Measurements from ENCODE around the gene PTPN3. TPM values are rescaled to one million over a fixed set of nuclear protein-coding genes. Genes with fewer than 3 reads are reported as not detected.

The PTPN3 gene
- total and polyA plus RNA-seq, 7 experiments from 2014 or later = 0.89 TPM; not detected in 6

DNA sequence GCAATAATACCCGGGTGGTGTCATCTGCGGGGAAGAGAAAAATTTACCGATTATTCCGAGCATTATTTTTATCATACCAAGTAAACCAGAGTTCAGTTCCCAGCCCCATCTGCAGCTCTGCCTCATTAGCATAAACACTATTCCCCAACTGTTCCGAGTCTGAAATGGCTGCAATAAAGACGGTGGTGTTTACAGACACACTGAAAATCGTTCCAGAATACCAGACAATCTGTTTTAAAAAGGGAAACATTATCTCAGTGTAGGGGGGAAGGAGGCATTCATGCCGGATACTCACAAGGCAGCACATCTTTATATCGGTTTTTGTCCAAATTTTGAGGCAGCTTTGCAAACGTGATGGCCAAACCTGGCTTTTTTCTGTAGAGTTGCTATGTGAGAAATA lies 106.9 kb downstream of the PTPN3 start:
- Histone ChIP-seq H3K4me3 (ENCODE audit: low read length) (no peak overlapping the region), H3K4me1 (ENCODE audit: control insufficient read depth in 2 of 2, insufficient read depth in 2 of 2, low read length in 2 of 2) (no peaks in the 10 kb centered on the region), H3K36me3 (ENCODE audit: control insufficient read depth in 2 of 3, insufficient read depth in 3 of 3, low read length in 3 of 3) (no peaks in the 10 kb centered on the region), H3K9me3 (ENCODE audit: control insufficient read depth in 2 of 3, low read length in 3 of 3) (no peaks in the 10 kb centered on the region), H3K27ac (ENCODE audit: low read depth, low read length) (no peak overlapping the region), H3K27me3 (ENCODE audit: control insufficient read depth in 2 of 2, insufficient read depth in 2 of 2, low read length in 2 of 2) (no peaks in the 10 kb centered on the region)
- Mint-ChIP-seq H3K36me3 (no peaks in the 10 kb centered on the region), H3K9me3 (peaks cover 0 to 2% (median 0%) of the 10 kb centered on the region in 11 donors), H3K4me3 (no peak overlapping the region), H3K27me3 (peaks cover 12 to 30% (median 15%) of the 10 kb centered on the region in 5 donors), H3K27ac (no peak overlapping the region), H3K4me1 (no peaks in the 10 kb centered on the region)
- intact Hi-C loops (cut with micrococcal nuclease) = no loop called here
- ChIA-PET POLR2A (no interaction called here), CTCF (no interaction called here)
- ATAC-seq = no peak
- DNase-seq = no peak

DNA sequence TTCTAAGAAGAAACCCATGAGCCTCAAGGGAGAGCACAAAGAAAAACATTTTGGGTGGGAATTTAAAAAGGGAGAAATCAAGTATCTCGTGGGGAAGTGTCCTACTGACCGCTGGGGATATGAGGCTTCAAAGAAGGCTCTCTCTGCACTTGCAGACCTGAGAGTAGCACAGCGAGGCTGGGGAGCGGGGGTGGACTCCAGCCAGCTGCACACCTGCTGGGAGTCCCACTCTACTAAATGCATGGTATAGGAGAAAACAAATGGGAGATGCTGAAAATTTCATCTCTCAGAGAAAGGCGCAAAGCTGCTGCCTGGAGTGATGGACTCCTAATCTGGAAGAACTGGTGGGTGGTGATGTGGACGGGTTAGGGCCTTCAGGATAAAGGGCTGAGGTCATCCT lies 110.3 kb downstream of the PTPN3 start:
- no peaks in the 10 kb centered on the region for H3K36me3 ChIP-seq (ENCODE audit: control insufficient read depth in 2 of 3, insufficient read depth in 3 of 3, low read length in 3 of 3)
- ChIA-PET POLR2A (no interaction called here), CTCF (no interaction called here)
- H3K27ac ChIP-seq (ENCODE audit: low read depth, low read length) = no peak overlapping the region
- Mint-ChIP-seq H3K27ac (no peak overlapping the region), H3K27me3 (peaks cover 9 to 27% (median 18%) of the 10 kb centered on the region in 5 donors), H3K9me3 (peaks cover 0 to 1% (median 0%) of the 10 kb centered on the region in 11 donors), H3K36me3 (no peaks in the 10 kb centered on the region), H3K4me1 (no peaks in the 10 kb centered on the region), H3K4me3 (no peak overlapping the region)
- no peaks in the 10 kb centered on the region for H3K9me3 ChIP-seq (ENCODE audit: control insufficient read depth in 2 of 3, low read length in 3 of 3)
- no peak overlapping the region for H3K4me3 ChIP-seq (ENCODE audit: low read length)
- H3K4me1 ChIP-seq (ENCODE audit: control insufficient read depth in 2 of 2, insufficient read depth in 2 of 2, low read length in 2 of 2) = no peaks in the 10 kb centered on the region
- intact Hi-C loops (cut with micrococcal nuclease) = no loop called here
- no peak for ATAC-seq
- H3K27me3 ChIP-seq (ENCODE audit: control insufficient read depth in 2 of 2, insufficient read depth in 2 of 2, low read length in 2 of 2) = no peaks in the 10 kb centered on the region
- no peak for DNase-seq

DNA sequence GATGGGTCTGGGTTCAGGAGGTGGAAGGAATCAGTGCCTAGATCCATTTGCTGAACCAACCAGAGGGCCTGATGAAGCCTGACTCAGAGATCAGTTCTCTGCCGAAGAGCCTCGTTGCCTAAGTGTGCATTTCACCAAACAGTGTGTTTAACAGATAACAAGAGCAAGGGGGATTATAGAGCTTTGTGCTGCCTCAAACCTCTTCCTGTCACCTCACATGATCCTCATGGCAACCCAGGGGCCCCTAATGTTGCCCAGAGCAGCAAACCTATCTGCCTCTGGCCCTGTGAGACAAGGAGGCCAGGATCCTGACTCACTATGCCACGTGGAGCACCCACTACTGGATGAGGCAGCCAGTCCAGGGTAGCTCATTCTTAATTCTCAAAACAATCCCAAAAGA lies 110.9 kb downstream of the PTPN3 start:
- POLR2A ChIA-PET = no interaction called here
- CTCF ChIA-PET = no interaction called here
- H3K27me3 Mint-ChIP-seq = peaks cover 5 to 27% (median 18%) of the 10 kb centered on the region in 5 donors
- no peaks in the 10 kb centered on the region for H3K27me3 ChIP-seq (ENCODE audit: control insufficient read depth in 2 of 2, insufficient read depth in 2 of 2, low read length in 2 of 2)
- H3K9me3 Mint-ChIP-seq = peaks cover 0 to 1% (median 0%) of the 10 kb centered on the region in 11 donors
- H3K4me1 Mint-ChIP-seq = no peaks in the 10 kb centered on the region
- no peak overlapping the region for H3K4me3 ChIP-seq (ENCODE audit: low read length)
- intact Hi-C loops (cut with micrococcal nuclease) = no loop called here
- no peak for ATAC-seq
- no peaks in the 10 kb centered on the region for H3K4me1 ChIP-seq (ENCODE audit: control insufficient read depth in 2 of 2, insufficient read depth in 2 of 2, low read length in 2 of 2)
- no peak overlapping the region for H3K4me3 Mint-ChIP-seq
- H3K9me3 ChIP-seq (ENCODE audit: control insufficient read depth in 2 of 3, low read length in 3 of 3) = no peaks in the 10 kb centered on the region
- no peaks in the 10 kb centered on the region for H3K36me3 ChIP-seq (ENCODE audit: control insufficient read depth in 2 of 3, insufficient read depth in 3 of 3, low read length in 3 of 3)
- H3K27ac ChIP-seq (ENCODE audit: low read depth, low read length) = no peak overlapping the region
- no peak overlapping the region for H3K27ac Mint-ChIP-seq
- no peak for DNase-seq
- no peaks in the 10 kb centered on the region for H3K36me3 Mint-ChIP-seq

DNA sequence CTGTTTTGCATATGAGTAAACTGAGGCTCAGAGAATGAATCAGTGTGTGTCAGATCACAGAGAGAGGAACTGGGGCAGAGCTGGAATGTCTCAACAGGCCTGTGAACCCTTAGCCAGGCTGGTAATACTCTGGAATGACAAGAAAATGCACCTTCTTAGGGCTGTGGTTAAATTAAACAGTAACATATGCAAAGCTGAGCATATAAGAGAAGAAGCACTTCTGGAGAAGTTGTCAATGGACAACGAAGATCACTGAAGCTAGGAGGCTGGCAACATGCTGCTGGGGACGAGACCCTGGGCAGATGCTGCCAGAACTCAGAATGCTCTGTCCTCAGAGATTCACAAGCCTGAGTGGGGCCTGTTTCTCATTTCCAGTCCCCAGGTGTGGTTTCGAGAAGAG lies 112.6 kb downstream of the PTPN3 start:
- Histone ChIP-seq H3K27ac (ENCODE audit: low read depth, low read length) (no peak overlapping the region), H3K4me3 (ENCODE audit: low read length) (no peak overlapping the region), H3K27me3 (ENCODE audit: control insufficient read depth in 2 of 2, insufficient read depth in 2 of 2, low read length in 2 of 2) (no peaks in the 10 kb centered on the region), H3K4me1 (ENCODE audit: control insufficient read depth in 2 of 2, insufficient read depth in 2 of 2, low read length in 2 of 2) (no peaks in the 10 kb centered on the region), H3K36me3 (ENCODE audit: control insufficient read depth in 2 of 3, insufficient read depth in 3 of 3, low read length in 3 of 3) (no peaks in the 10 kb centered on the region), H3K9me3 (ENCODE audit: control insufficient read depth in 2 of 3, low read length in 3 of 3) (no peaks in the 10 kb centered on the region)
- no peak overlapping the region for H3K27ac Mint-ChIP-seq
- H3K27me3 Mint-ChIP-seq = peaks cover 5 to 27% (median 16%) of the 10 kb centered on the region in 5 donors
- CTCF ChIA-PET = no interaction called here
- ATAC-seq (no peak), DNase-seq (no peak)
- intact Hi-C loops (cut with micrococcal nuclease) = no loop called here
- no peaks in the 10 kb centered on the region for H3K4me1 Mint-ChIP-seq
- no peaks in the 10 kb centered on the region for H3K36me3 Mint-ChIP-seq
- H3K4me3 Mint-ChIP-seq = no peak overlapping the region
- peaks cover 0 to 1% (median 0%) of the 10 kb centered on the region in 11 donors for H3K9me3 Mint-ChIP-seq
- POLR2A ChIA-PET = no interaction called here

DNA sequence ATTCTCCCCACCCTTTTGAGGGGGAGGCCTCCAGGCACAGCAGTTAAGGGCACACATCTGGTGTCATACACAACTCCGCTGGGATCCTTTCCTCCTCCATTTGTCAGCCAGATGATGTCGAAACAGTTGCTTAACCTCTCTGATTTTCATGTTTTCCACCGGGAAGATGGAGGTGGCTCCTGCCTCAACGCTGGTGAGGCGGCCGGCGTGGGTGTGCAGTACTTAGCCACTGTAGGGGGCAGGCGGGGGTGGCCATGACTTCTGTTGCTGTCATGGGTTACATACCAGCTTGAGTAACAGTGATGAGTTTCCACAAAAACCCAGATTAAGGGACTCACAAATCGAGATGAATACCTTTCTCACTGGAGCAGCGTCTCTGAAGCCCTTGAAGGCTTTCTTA lies 114.2 kb downstream of the PTPN3 start:
- Mint-ChIP-seq H3K4me1 (no peaks in the 10 kb centered on the region), H3K27ac (no peak overlapping the region), H3K27me3 (peaks cover 0 to 22% (median 16%) of the 10 kb centered on the region in 5 donors), H3K36me3 (no peaks in the 10 kb centered on the region), H3K4me3 (no peak overlapping the region), H3K9me3 (peaks cover 0 to 1% (median 0%) of the 10 kb centered on the region in 11 donors)
- POLR2A ChIA-PET = no interaction called here
- CTCF ChIA-PET = no interaction called here
- H3K4me1 ChIP-seq (ENCODE audit: control insufficient read depth in 2 of 2, insufficient read depth in 2 of 2, low read length in 2 of 2) = no peaks in the 10 kb centered on the region
- ATAC-seq (no peak), DNase-seq (no peak)
- H3K36me3 ChIP-seq (ENCODE audit: control insufficient read depth in 2 of 3, insufficient read depth in 3 of 3, low read length in 3 of 3) = no peaks in the 10 kb centered on the region
- no peak overlapping the region for H3K27ac ChIP-seq (ENCODE audit: low read depth, low read length)
- intact Hi-C loops (cut with micrococcal nuclease) = no loop called here
- no peak overlapping the region for H3K4me3 ChIP-seq (ENCODE audit: low read length)
- H3K27me3 ChIP-seq (ENCODE audit: control insufficient read depth in 2 of 2, insufficient read depth in 2 of 2, low read length in 2 of 2) = no peaks in the 10 kb centered on the region
- H3K9me3 ChIP-seq (ENCODE audit: control insufficient read depth in 2 of 3, low read length in 3 of 3) = no peaks in the 10 kb centered on the region

DNA sequence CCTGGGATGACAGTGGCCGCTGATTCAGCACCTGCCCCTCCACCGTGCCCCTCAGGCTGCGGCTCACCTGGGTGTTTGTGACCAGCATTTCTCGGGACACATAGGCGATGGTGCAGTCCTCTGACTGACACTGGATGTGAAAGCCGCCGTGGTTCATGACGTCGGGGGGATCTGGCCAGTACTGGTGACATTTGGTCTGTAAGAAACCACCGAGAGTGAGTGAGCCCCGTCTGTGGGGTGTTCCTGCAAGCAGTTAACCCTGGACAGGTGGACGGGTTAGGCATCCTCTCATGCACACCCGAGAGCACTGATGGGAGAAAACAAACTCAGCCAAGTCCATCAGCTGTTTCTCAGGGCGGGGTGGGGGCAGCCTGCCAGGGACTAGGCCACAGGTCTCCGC lies 114.8 kb downstream of the PTPN3 start:
- H3K4me1 ChIP-seq (ENCODE audit: control insufficient read depth in 2 of 2, insufficient read depth in 2 of 2, low read length in 2 of 2) = no peaks in the 10 kb centered on the region
- no peaks in the 10 kb centered on the region for H3K36me3 Mint-ChIP-seq
- DNase-seq = no peak
- H3K27me3 ChIP-seq (ENCODE audit: control insufficient read depth in 2 of 2, insufficient read depth in 2 of 2, low read length in 2 of 2) = no peaks in the 10 kb centered on the region
- no peaks in the 10 kb centered on the region for H3K36me3 ChIP-seq (ENCODE audit: control insufficient read depth in 2 of 3, insufficient read depth in 3 of 3, low read length in 3 of 3)
- no peak overlapping the region for H3K4me3 ChIP-seq (ENCODE audit: low read length)
- H3K27ac ChIP-seq (ENCODE audit: low read depth, low read length) = no peak overlapping the region
- ATAC-seq = no peak
- H3K9me3 Mint-ChIP-seq = peaks cover 0 to 4% (median 0%) of the 10 kb centered on the region in 11 donors
- POLR2A ChIA-PET = no interaction called here
- intact Hi-C loops (cut with micrococcal nuclease) = no loop called here
- H3K9me3 ChIP-seq (ENCODE audit: control insufficient read depth in 2 of 3, low read length in 3 of 3) = no peaks in the 10 kb centered on the region
- CTCF ChIA-PET = no interaction called here
- H3K27ac Mint-ChIP-seq = no peak overlapping the region
- peaks cover 0 to 20% (median 15%) of the 10 kb centered on the region in 5 donors for H3K27me3 Mint-ChIP-seq
- H3K4me1 Mint-ChIP-seq = no peaks in the 10 kb centered on the region
- no peak overlapping the region for H3K4me3 Mint-ChIP-seq

DNA sequence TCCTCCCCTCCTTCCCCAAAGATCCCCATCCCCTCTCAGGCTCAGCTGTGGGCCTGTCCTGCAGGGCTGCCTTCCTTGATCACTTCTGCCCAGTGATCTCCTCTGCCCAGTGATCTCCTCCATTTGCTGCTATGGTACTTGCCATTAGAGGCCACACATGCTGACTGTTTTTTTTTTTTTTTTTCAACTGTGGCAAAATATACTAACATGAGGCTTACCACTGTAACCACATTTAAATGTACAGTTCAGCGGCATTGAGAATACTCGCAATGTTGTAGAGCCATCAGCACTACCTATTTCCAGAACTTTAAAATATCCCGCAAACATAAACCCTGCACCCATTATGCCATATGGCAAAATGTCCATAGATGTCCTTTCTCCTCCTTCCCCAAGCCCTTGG lies 115.5 kb downstream of the PTPN3 start:
- no peak overlapping the region for H3K4me3 Mint-ChIP-seq
- H3K4me3 ChIP-seq (ENCODE audit: low read length) = no peak overlapping the region
- no peaks in the 10 kb centered on the region for H3K36me3 ChIP-seq (ENCODE audit: control insufficient read depth in 2 of 3, insufficient read depth in 3 of 3, low read length in 3 of 3)
- peaks cover 0 to 5% (median 0%) of the 10 kb centered on the region in 11 donors for H3K9me3 Mint-ChIP-seq
- intact Hi-C loops (cut with micrococcal nuclease) = no loop called here
- H3K4me1 Mint-ChIP-seq = no peaks in the 10 kb centered on the region
- no peaks in the 10 kb centered on the region for H3K27me3 ChIP-seq (ENCODE audit: control insufficient read depth in 2 of 2, insufficient read depth in 2 of 2, low read length in 2 of 2)
- ChIA-PET POLR2A (no interaction called here), CTCF (no interaction called here)
- H3K9me3 ChIP-seq (ENCODE audit: control insufficient read depth in 2 of 3, low read length in 3 of 3) = no peaks in the 10 kb centered on the region
- no peaks in the 10 kb centered on the region for H3K4me1 ChIP-seq (ENCODE audit: control insufficient read depth in 2 of 2, insufficient read depth in 2 of 2, low read length in 2 of 2)
- DNase-seq (no peak), ATAC-seq (no peak)
- H3K36me3 Mint-ChIP-seq = no peaks in the 10 kb centered on the region
- H3K27ac Mint-ChIP-seq = no peak overlapping the region
- no peak overlapping the region for H3K27ac ChIP-seq (ENCODE audit: low read depth, low read length)
- peaks cover 0 to 15% (median 10%) of the 10 kb centered on the region in 5 donors for H3K27me3 Mint-ChIP-seq

All from naive thymus-derived CD4-positive, alpha-beta T cell (primary cell).